ENCODE measurements around the gene COL1A2. TPM values are rescaled to one million over a fixed set of nuclear protein-coding genes. Genes with fewer than 3 reads are reported as not detected.

Gene COL1A2
- polyA plus RNA-seq, 2 of the 4 experiments (the other 2 are of a cell fraction) = 0.14 TPM; not detected in 1

DNA sequence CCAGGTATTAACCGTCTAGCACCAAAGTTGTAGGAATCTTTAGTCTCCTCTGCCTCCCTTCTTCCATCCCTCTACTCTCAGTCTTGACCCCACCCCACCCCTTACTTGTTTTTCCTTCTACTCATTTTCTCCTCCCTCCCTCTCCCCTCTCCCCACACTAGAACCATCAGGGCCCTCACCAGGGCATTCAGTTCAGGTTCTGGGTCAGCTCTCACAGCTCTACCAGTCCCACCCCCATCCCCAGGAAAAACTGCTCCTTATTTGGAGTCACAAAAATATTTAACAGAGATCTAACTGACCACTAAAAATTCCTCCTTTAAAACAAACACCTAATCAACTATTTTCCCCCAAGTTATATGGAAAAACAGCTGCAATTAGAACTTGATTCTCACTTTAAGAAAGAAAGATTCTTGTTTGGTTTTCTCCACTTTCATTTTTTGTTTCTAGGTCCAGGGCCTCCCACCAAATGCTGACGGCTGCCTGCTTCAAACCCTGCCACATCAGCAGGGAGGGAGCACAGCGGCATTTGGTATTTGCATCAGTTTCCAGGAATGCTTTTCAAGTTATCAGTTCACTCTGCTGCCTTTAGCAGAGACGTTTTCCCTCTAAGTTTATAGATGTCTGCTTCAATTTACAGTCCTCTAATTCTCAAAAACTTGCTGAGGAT lies 2.8 kb upstream of the COL1A2 start:
- TF ChIP-seq, protein P1, sequence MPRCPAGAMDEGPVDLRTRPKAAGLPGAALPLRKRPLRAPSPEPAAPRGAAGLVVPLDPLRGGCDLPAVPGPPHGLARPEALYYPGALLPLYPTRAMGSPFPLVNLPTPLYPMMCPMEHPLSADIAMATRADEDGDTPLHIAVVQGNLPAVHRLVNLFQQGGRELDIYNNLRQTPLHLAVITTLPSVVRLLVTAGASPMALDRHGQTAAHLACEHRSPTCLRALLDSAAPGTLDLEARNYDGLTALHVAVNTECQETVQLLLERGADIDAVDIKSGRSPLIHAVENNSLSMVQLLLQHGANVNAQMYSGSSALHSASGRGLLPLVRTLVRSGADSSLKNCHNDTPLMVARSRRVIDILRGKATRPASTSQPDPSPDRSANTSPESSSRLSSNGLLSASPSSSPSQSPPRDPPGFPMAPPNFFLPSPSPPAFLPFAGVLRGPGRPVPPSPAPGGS (IDR thresholded peaks at IDR 0.05) = no peak
- H3K4me1 ChIP-seq = peaks cover 19% of the 10 kb centered on the region
- ChIA-PET CTCF (interaction anchor here (1.1 kb wide), 1 partner anchor 8 kb away, joined by 4 read pairs; no protein-coding TSS in a partner anchor), POLR2A (no interaction called here)
- H3K9me3 ChIP-seq = no peaks in the 10 kb centered on the region
- ATAC-seq = peak; percentile 43 to 56; a peak in 2 of 6 replicates
- FAIRE-seq = no peak
- DNase-seq (ENCODE audit: low read depth in 1 of 2, low spot score in 1 of 2) = no peak
- H3K4me3 ChIP-seq = no peak overlapping the region
- WGBS (ENCODE audit: missing lambda C conversion rate) = 32% methylated on average over 4 of the region's 4 CpGs
- peak overlapping the region; percentile 38 to 71 for H3K27ac ChIP-seq
- peak overlapping the region; percentile 72 for H3K4me2 ChIP-seq

DNA sequence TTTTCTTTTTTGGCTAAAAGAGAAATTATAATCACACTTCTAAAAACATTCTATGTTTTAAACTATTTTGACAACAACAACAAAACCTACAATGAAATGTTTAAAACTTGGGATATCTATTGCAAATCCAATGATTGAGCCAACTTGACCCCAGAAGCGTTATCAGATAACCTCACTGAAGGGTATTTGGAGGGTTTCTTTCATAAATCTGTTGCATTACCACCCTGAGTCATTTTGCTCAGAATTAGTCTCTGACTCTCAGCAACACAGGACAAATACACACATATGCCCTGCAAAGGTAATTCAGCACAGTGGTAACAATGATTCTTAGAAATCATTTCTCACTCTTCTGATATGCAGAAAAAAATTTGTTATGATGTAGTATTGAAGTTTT lies 2.3 kb upstream of the COL1A2 start:
- no peak overlapping the region for H3K4me3 ChIP-seq
- H3K4me2 ChIP-seq = peak overlapping the region; percentile 72
- H3K9me3 ChIP-seq = no peaks in the 10 kb centered on the region
- peak overlapping the region; percentile 38 to 71 for H3K27ac ChIP-seq
- FAIRE-seq (no peak), ATAC-seq (peak in 1 of 2 experiments; percentile 38; a peak in 1 of 6 replicates), DNase-seq (ENCODE audit: low read depth in 1 of 2, low spot score in 1 of 2) (no peak)
- TF ChIP-seq, protein P2, sequence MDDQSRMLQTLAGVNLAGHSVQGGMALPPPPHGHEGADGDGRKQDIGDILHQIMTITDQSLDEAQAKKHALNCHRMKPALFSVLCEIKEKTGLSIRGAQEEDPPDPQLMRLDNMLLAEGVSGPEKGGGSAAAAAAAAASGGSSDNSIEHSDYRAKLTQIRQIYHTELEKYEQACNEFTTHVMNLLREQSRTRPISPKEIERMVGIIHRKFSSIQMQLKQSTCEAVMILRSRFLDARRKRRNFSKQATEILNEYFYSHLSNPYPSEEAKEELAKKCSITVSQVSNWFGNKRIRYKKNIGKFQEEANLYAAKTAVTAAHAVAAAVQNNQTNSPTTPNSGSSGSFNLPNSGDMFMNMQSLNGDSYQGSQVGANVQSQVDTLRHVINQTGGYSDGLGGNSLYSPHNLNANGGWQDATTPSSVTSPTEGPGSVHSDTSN (IDR thresholded peaks at IDR 0.05) = no peak
- no peak for TF ChIP-seq FOXS1 (CRISPR knock-in tag; IDR thresholded peaks at IDR 0.05)
- TF ChIP-seq CHD4 (IDR thresholded peaks at IDR 0.05; ENCODE audit: borderline replicate concordance) = no peak
- TF ChIP-seq ZC3H11A (IDR thresholded peaks at IDR 0.05) = no peak
- no peak for TF ChIP-seq HOXA7 (CRISPR knock-in tag; IDR thresholded peaks at IDR 0.05)
- TF ChIP-seq RAD21 (conservative IDR thresholded peaks at IDR 0.05 in 1 of 2, IDR thresholded peaks at IDR 0.05 in 1 of 2) = no peak
- no peak for TF ChIP-seq HEYL (CRISPR knock-in tag; IDR thresholded peaks at IDR 0.05)
- peaks cover 19% of the 10 kb centered on the region for H3K4me1 ChIP-seq
- POLR2A ChIA-PET = no interaction called here
- CTCF ChIA-PET = no interaction called here
- WGBS (ENCODE audit: missing lambda C conversion rate) = 46% methylated on average over 1 of the region's 1 CpG

DNA sequence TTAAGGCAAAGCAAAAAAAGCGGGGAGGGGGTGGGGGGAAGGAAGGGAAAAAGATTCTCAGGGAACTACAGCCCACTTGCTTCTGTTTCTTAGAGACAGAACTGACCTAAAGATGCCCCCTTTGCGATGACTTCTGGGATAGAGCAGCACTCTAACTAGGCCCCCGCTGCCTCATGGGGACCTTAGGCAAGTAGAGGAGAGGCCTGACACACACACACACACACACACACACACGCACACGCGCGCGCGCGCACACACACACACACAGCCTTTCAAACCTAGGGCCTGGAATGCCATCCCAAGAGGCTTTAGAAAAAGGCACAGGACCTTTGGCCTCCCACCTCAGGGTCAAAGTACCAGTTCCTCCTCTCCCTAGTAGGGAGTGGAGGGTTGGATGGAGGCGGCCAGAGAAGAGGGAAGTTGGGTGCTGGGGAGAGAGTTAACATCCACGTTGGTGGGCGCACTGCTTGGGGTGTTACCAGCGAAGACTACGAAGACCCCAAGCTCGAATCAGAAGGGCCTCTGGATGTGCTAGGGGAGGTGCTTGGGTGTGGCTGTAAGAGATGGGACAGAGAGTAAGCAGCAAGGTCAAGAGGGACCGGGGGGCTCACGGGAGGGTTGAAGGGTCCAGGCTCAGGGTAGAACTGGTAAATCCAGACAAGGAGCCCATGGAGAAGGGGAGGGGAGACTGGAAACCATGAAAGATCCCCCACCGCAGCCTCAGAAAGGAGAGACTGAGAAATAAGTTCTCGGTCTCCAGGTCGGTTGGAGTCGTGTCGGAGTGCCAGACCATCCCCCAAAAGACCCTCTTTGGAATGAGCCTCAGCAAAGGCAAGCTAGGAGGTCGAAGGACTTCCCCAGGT lies 1.2 kb upstream of the COL1A2 start:
- Histone ChIP-seq H3K4me3 (no peak overlapping the region), H3K4me1 (peaks cover 19% of the 10 kb centered on the region), H3K9me3 (no peaks in the 10 kb centered on the region), H3K4me2 (no peak overlapping the region), H3K27ac (peak overlapping the region in 1 of 2 experiments; percentile 44; a peak in 2 of 6 replicates)
- FAIRE-seq = no peak
- POLR2A ChIA-PET = no interaction called here
- no peak for ATAC-seq
- no peak for DNase-seq (ENCODE audit: low read depth in 1 of 2, low spot score in 1 of 2)
- CTCF ChIA-PET = interaction anchor here (1.2 to 2.2 kb wide), 3 partner anchors 24 to 104 kb away, joined by 3 to 16 read pairs (median 6); no protein-coding TSS in a partner anchor
- TF ChIP-seq HOXB13 (CRISPR knock-in tag; IDR thresholded peaks at IDR 0.05; ENCODE audit: low read depth) = no peak
- no peak for TF ChIP-seq GATA3 (IDR thresholded peaks at IDR 0.05; ENCODE audit: borderline replicate concordance)
- no peak for TF ChIP-seq NPAS2 (CRISPR knock-in tag; IDR thresholded peaks at IDR 0.05; ENCODE audit: borderline replicate concordance)
- TF ChIP-seq ZFP36 (IDR thresholded peaks at IDR 0.05; ENCODE audit: borderline replicate concordance, partially characterized antibody) = no peak
- no peak for TF ChIP-seq ESRRA (IDR thresholded peaks at IDR 0.05; ENCODE audit: borderline replicate concordance, low read length)
- no peak for TF ChIP-seq PHF8 (IDR thresholded peaks at IDR 0.05; ENCODE audit: borderline replicate concordance, low read depth)
- no peak for TF ChIP-seq HOXB5 (CRISPR knock-in tag; IDR thresholded peaks at IDR 0.05)
- TF ChIP-seq EHMT2 (IDR thresholded peaks at IDR 0.05; ENCODE audit: low read depth) = no peak
- TF ChIP-seq NR3C1 (IDR thresholded peaks at IDR 0.05) = no peak
- TF ChIP-seq, protein P3, sequence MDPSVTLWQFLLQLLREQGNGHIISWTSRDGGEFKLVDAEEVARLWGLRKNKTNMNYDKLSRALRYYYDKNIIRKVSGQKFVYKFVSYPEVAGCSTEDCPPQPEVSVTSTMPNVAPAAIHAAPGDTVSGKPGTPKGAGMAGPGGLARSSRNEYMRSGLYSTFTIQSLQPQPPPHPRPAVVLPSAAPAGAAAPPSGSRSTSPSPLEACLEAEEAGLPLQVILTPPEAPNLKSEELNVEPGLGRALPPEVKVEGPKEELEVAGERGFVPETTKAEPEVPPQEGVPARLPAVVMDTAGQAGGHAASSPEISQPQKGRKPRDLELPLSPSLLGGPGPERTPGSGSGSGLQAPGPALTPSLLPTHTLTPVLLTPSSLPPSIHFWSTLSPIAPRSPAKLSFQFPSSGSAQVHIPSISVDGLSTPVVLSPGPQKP (IDR thresholded peaks at IDR 0.05; ENCODE audit: low read depth, low read length) = no peak
- no peak for TF ChIP-seq HEYL (CRISPR knock-in tag; IDR thresholded peaks at IDR 0.05)
- no peak for TF ChIP-seq SREBF2 (IDR thresholded peaks at IDR 0.05)
- no peak for TF ChIP-seq TP53 (CRISPR knock-in tag; IDR thresholded peaks at IDR 0.05)
- no peak for TF ChIP-seq POLR2A (IDR thresholded peaks at IDR 0.05; ENCODE audit: low read length)
- no peak for TF ChIP-seq BHLHE40 (IDR thresholded peaks at IDR 0.05; ENCODE audit: low read depth, low read length)
- TF ChIP-seq CHD4 (IDR thresholded peaks at IDR 0.05; ENCODE audit: borderline replicate concordance) = no peak
- TF ChIP-seq CHD2 (IDR thresholded peaks at IDR 0.05; ENCODE audit: low read length, partially characterized antibody) = no peak
- WGBS (ENCODE audit: missing lambda C conversion rate) = 83% methylated on average over 23 of the region's 24 CpGs

All from A549 (cell line).